ENCODE data around the gene NEK8.

Gene NEK8

GRCh38 chr17:28744104-28744971 lies 15.8 kb downstream of the NEK8 start:
- peak overlapping the region; percentile 96 for H3K4me3 ChIP-seq (ENCODE audit: low read depth, low read length)

- peak overlapping the region; percentile 96 for H3K4me3 ChIP-seq (ENCODE audit: low read depth, low read length)
These were observed 16.6 kb downstream of the NEK8 start for GRCh38 chr17:28744972-28745785.

GRCh38 chr17:28745786-28746411 lies 17.3 kb downstream of the NEK8 start:
- H3K4me3 ChIP-seq (ENCODE audit: low read depth, low read length), result peak overlapping the region; percentile 96

GRCh38 chr17:28746611-28747050 lies 18.0 kb downstream of the NEK8 start:
- no peak overlapping the region for H3K4me3 ChIP-seq (ENCODE audit: low read depth, low read length)

DNA sequence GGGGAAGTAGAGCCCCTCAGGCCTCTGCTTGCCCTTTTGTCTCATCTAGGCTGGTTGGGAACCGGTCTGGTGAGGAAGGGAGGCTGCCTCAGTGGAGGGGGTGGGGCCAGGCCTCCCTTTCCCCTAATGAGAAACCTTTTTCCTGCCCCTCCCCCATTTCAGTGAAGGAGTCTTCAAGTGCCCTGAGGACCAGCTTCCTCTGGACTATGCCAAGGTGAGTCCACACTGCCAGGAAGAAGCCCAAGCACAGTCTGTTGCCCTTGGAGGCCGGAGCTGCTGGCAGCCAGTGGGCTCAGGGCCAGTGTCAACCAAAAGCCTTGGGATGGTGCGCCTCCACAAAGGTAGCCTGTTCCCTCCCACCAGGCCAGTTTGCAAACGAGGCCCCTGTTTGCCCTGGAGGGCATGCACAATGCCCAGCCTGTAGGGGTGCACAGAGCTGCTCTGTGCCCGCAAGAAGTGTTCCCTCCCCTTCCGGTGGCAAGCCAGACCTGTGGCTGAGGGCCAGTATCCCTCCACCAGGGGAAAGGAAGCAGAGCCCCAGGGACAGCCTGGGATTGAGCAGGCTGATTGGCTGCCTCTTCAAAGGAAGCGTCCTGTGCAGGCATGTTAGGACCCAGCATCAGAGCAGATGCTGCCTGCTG lies 18.6 kb downstream of the NEK8 start:
- H3K4me3 ChIP-seq (ENCODE audit: low read depth, low read length), result no peak overlapping the region

- no peak overlapping the region for H3K4me3 ChIP-seq (ENCODE audit: low read depth, low read length)
These were observed 19.5 kb downstream of the NEK8 start for GRCh38 chr17:28747801-28748750.

DNA sequence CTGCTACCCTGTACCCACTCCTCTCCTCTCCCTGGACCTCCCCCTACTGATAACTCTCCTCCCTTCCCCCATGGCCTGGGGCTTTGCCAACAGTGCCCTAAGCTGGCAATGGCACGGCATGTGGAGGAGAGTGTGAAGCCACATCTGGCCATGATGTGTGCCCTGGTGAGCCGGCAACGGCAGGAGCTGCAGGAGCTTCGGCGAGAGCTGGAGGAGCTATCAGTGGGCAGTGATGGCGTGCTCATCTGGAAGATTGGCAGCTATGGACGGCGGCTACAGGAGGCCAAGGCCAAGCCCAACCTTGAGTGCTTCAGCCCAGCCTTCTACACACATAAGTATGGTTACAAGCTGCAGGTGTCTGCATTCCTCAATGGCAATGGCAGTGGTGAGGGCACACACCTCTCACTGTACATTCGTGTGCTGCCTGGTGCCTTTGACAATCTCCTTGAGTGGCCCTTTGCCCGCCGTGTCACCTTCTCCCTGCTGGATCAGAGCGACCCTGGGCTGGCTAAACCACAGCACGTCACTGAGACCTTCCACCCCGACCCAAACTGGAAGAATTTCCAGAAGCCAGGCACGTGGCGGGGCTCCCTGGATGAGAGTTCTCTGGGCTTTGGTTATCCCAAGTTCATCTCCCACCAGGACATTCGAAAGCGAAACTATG lies 20.4 kb downstream of the NEK8 start:
- no peak overlapping the region for H3K4me3 ChIP-seq (ENCODE audit: low read depth, low read length)

DNA sequence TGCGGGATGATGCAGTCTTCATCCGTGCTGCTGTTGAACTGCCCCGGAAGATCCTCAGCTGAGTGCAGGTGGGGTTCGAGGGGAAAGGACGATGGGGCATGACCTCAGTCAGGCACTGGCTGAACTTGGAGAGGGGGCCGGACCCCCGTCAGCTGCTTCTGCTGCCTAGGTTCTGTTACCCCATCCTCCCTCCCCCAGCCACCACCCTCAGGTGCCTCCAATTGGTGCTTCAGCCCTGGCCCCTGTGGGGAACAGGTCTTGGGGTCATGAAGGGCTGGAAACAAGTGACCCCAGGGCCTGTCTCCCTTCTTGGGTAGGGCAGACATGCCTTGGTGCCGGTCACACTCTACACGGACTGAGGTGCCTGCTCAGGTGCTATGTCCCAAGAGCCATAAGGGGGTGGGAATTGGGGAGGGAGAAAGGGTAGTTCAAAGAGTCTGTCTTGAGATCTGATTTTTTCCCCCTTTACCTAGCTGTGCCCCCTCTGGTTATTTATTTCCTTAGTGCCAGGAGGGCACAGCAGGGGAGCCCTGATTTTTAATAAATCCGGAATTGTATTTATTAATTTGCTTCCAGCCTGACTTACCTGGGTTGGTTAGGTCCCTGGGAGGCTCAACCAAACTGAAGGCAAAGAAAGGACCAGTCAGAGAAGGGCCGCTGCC lies 21.1 kb downstream of the NEK8 start:
- no peak overlapping the region for H3K4me3 ChIP-seq (ENCODE audit: low read depth, low read length)

DNA sequence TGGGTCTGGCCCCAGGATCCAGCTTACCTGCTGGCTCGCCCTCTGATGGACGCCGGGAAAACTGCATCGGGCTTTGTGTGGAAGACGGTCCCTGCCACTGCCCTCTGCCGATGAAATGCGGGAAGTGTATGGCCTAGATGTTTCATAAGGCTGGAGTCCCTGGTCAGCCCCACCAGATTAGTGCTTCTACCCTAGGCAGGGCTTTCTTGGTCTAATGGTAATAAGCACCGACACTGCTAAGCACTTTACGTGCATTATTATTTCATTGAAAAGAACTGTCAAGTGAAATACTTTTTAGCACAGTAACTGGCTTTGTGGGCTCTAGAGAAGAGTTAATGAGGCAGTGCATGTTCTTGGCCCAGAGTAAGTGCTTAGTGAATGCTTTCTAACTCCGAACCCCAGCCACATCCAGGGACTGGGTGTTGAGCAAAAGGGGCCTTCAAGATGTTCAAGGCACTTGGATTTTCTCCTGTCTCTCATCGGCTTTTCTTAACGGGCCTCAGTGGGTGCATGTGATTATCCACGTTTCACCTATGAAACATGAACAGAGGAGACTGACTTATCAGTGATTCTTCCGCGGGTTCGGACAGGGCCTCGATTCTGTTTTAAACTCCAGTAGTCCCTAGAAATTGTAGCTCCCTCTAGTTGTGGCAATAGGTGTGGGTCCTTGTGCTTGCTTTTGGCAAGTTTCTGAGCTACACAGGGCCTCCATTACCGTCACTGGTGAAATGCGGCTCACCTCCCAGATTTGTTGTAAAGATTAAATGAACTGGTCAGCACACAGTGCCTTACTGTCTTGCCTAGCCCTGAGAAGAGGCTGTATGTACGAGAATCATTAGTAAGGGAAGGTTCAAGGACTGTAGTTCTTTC lies 21.8 kb downstream of the NEK8 start:
- H3K4me3 ChIP-seq (ENCODE audit: low read depth, low read length), result no peak overlapping the region

GRCh38 chr17:28751600-28752366 lies 23.2 kb downstream of the NEK8 start:
- H3K4me3 ChIP-seq (ENCODE audit: low read depth, low read length), result no peak overlapping the region

DNA sequence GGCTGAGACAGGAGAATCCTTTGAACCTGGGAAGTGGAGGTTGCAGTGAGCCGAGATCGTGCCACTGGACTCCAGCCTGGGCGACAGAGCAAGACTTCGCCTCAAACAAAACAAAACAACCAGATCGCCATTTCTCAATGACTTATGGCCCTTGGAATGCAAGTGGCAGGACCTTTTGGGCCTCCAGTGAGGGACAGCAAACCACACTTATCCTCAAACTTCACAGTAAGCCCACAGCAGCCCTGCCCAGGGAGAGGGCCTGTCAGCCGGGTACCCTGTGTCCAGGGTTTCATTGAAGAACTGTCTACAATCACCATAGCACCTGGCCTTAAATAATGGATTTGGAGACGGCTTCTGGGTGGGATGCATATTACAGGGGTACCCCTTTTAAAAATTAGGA lies 26.9 kb downstream of the NEK8 start:
- H3K4me3 ChIP-seq (ENCODE audit: low read depth, low read length), result no peak overlapping the region

GRCh38 chr17:28756049-28756804 lies 27.6 kb downstream of the NEK8 start:
- no peak overlapping the region for H3K4me3 ChIP-seq (ENCODE audit: low read depth, low read length)

- H3K4me3 ChIP-seq (ENCODE audit: low read depth, low read length), result no peak overlapping the region
These were observed 30.0 kb downstream of the NEK8 start for GRCh38 chr17:28758411-28759121.

- no peak overlapping the region for H3K4me3 ChIP-seq (ENCODE audit: low read depth, low read length)
These were observed 30.8 kb downstream of the NEK8 start for GRCh38 chr17:28759256-28759865.
